Measurements from ENCODE around the gene TMEM163.

Gene TMEM163

DNA sequence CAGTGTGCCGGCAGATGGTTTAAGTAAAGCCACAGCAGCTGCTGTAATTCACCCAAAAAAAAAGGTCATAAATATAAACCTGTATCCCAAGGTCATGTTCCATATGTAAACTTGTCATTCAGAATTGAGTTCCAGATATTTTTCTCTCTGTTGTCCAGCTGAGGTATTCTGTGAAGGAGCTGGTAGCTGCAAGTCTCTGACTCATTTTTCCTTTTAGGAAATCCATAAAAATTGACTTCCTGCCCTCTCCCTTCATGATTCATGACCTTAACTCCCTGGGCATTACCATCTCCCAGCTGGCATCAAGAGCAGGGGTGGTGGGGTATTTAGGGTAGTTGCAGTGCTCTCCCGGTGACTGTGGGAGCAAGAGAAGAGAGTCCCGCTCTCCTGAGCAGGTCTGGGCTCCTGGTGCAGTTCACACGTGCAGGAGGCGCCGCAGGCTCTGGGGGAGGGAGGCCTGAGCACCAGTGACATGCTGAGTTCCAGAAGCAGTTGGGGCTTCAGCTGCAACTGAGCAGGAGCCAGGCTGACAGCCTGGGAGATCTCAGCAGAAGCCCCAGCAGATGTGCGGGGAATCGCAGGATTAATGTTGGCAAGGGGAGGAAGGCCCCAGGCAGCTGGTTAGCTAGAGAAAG lies 272.3 kb downstream of the TMEM163 start:
- no peaks in the 10 kb centered on the region for H3F3A ChIP-seq (ENCODE audit: control insufficient read depth, insufficient read depth)
- H3K36me3 ChIP-seq (ENCODE audit: control insufficient read depth, low read length), result peaks cover 23% of the 10 kb centered on the region
- no peak overlapping the region for H3K4me2 ChIP-seq (ENCODE audit: low read length)
- H3K4me3 ChIP-seq (ENCODE audit: low read length), result no peak overlapping the region
- no peak overlapping the region for H3K27ac ChIP-seq (ENCODE audit: low read depth, low read length)
- H3K4me1 ChIP-seq (ENCODE audit: control insufficient read depth, low read length), result no peaks in the 10 kb centered on the region
- no peaks in the 10 kb centered on the region for H3K9me2 ChIP-seq (replicated peaks; ENCODE audit: control insufficient read depth, low read length)
- H3K27me3 ChIP-seq (ENCODE audit: control insufficient read depth, low read length), result no peaks in the 10 kb centered on the region
- no peaks in the 10 kb centered on the region for H4K20me1 ChIP-seq (ENCODE audit: control insufficient read depth, insufficient read depth, low read depth, low read length)
- H3K79me2 ChIP-seq (ENCODE audit: control insufficient read depth, low read length), result no peaks in the 10 kb centered on the region
- TF ChIP-seq CTCF (IDR thresholded peaks at IDR 0.05; ENCODE audit: low read depth, low read length, poor library complexity, severe bottlenecking), result no peak
- no peak for TF ChIP-seq EZH2phosphoT487 (IDR thresholded peaks at IDR 0.05; ENCODE audit: borderline replicate concordance, low read length)
- H3K9me3 ChIP-seq (ENCODE audit: control insufficient read depth, insufficient read depth, low read length), result no peaks in the 10 kb centered on the region

DNA sequence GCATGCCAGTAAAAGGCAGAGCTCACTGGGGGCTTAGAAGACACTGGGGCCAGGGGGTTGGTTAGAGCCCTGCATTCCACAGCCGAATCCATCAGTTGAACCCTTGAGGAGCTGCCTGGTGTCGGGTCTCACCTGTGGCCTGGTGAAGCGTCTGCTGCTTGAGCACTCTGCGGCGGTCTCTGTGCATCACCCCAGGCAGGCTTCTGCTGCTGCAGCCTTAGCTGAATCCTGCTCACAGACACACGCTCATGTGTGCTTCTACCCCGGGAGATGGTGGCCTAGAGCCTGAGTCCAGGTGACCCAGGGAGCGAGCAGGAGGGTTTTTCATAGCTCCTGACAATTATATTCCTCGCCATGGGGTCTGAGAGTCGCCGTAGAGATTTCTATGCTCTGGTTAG lies 272.8 kb downstream of the TMEM163 start:
- H3K9me2 ChIP-seq (replicated peaks; ENCODE audit: control insufficient read depth, low read length), result no peaks in the 10 kb centered on the region
- no peaks in the 10 kb centered on the region for H3F3A ChIP-seq (ENCODE audit: control insufficient read depth, insufficient read depth)
- no peaks in the 10 kb centered on the region for H4K20me1 ChIP-seq (ENCODE audit: control insufficient read depth, insufficient read depth, low read depth, low read length)
- H3K9me3 ChIP-seq (ENCODE audit: control insufficient read depth, insufficient read depth, low read length), result no peaks in the 10 kb centered on the region
- no peaks in the 10 kb centered on the region for H3K79me2 ChIP-seq (ENCODE audit: control insufficient read depth, low read length)
- H3K36me3 ChIP-seq (ENCODE audit: control insufficient read depth, low read length), result peaks cover 19% of the 10 kb centered on the region
- H3K4me2 ChIP-seq (ENCODE audit: low read length), result no peak overlapping the region
- no peak overlapping the region for H3K27ac ChIP-seq (ENCODE audit: low read depth, low read length)
- TF ChIP-seq CTCF (IDR thresholded peaks at IDR 0.05; ENCODE audit: low read depth, low read length, poor library complexity, severe bottlenecking), result no peak
- TF ChIP-seq EZH2phosphoT487 (IDR thresholded peaks at IDR 0.05; ENCODE audit: borderline replicate concordance, low read length), result no peak
- H3K4me1 ChIP-seq (ENCODE audit: control insufficient read depth, low read length), result no peaks in the 10 kb centered on the region
- H3K27me3 ChIP-seq (ENCODE audit: control insufficient read depth, low read length), result no peaks in the 10 kb centered on the region
- no peak overlapping the region for H3K4me3 ChIP-seq (ENCODE audit: low read length)

DNA sequence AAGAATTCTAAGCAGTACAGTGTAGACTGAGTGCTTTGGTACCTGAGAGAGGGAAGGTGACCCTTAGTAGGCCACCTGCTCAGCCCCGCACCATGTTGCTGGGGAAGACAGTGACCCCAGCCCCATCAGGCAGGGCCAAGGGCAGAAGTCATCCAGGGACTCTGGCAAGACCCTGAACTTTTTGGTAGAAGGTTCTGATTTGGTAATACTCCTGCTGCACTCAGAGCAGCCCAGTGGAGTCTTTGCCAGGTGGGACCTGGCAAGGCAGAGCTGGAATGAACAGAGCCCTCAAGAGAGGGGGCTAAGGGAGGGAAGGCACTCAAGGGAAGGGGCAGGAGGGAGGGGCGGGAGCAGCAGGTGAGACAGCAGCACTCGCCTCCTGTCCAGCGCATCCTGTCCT lies 273.7 kb downstream of the TMEM163 start:
- Histone ChIP-seq H3K79me2 (ENCODE audit: control insufficient read depth, low read length) (no peaks in the 10 kb centered on the region), H3K36me3 (ENCODE audit: control insufficient read depth, low read length) (peaks cover 19% of the 10 kb centered on the region), H3K4me3 (ENCODE audit: low read length) (no peak overlapping the region), H3K4me2 (ENCODE audit: low read length) (no peak overlapping the region), H3K4me1 (ENCODE audit: control insufficient read depth, low read length) (no peaks in the 10 kb centered on the region), H3K9me2 (replicated peaks; ENCODE audit: control insufficient read depth, low read length) (no peaks in the 10 kb centered on the region), H3K9me3 (ENCODE audit: control insufficient read depth, insufficient read depth, low read length) (no peaks in the 10 kb centered on the region), H3K27me3 (ENCODE audit: control insufficient read depth, low read length) (no peaks in the 10 kb centered on the region), H4K20me1 (ENCODE audit: control insufficient read depth, insufficient read depth, low read depth, low read length) (no peaks in the 10 kb centered on the region), H3F3A (ENCODE audit: control insufficient read depth, insufficient read depth) (no peaks in the 10 kb centered on the region), H3K27ac (ENCODE audit: low read depth, low read length) (no peak overlapping the region)
- no peak for TF ChIP-seq CTCF (IDR thresholded peaks at IDR 0.05; ENCODE audit: low read depth, low read length, poor library complexity, severe bottlenecking)
- no peak for TF ChIP-seq EZH2phosphoT487 (IDR thresholded peaks at IDR 0.05; ENCODE audit: borderline replicate concordance, low read length)

All from DOHH2 (cell line).